ENCODE measurements around the gene HLA-B.

HLA-B gene

DNA sequence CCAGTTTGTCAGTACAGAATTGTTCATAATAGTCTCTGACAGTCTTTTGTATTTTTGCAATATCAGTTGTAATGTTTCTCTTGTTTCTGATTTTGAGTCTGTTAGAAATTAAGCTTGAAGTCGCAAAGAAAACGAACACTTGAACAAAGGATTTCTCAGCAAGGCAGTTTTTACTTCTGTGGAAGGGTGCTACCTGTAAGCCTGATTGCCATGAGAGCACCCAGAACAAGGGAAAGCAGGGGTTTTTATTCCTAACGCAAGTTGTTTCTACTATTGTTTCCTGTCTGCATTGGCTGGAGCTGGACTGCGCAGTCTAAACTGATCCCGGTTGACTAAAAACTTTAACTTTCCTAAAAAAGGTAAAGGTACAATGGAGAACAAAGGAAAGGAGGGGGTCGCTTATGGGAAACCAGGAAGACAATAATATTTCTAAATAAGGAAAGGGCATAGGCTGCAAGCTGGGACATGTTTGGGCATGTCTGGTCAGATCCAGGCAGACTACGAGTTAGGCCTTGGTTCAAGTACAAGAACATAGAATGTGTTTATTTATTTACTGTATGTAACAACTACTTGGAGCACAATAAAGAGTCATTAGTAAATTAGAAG is 28.5 kb downstream of the HLA-B start:
- in situ Hi-C loops (cut with HindIII; ENCODE audit: low pct_ligation_motif_present, low pct_unique_long_range_greater_than_20kb, low sequenced_read_pairs), result no loop called here
- DNase-seq, result no peak

DNA sequence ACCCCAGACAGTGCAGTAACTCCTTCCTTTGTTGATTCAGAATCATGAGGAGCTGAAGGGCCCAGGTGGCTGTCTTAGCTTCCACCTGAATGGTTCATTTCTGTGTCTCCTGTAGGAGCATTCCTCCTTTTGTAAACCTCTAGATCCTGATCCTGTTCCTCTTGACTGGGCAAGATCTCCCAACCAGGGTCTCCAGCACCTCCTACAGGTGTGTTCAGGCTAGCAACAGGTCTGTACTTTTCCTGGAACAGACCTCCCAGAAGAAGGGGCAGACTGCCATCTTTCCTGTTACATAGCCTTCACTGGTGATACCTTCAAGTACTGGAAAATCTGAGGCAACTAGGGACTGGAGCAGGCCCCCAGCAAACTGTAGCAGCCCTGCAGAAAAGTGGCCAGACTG is 35.2 kb downstream of the HLA-B start:
- in situ Hi-C loops (cut with HindIII; ENCODE audit: low pct_ligation_motif_present, low pct_unique_long_range_greater_than_20kb, low sequenced_read_pairs), result no loop called here
- no peak for DNase-seq

DNA sequence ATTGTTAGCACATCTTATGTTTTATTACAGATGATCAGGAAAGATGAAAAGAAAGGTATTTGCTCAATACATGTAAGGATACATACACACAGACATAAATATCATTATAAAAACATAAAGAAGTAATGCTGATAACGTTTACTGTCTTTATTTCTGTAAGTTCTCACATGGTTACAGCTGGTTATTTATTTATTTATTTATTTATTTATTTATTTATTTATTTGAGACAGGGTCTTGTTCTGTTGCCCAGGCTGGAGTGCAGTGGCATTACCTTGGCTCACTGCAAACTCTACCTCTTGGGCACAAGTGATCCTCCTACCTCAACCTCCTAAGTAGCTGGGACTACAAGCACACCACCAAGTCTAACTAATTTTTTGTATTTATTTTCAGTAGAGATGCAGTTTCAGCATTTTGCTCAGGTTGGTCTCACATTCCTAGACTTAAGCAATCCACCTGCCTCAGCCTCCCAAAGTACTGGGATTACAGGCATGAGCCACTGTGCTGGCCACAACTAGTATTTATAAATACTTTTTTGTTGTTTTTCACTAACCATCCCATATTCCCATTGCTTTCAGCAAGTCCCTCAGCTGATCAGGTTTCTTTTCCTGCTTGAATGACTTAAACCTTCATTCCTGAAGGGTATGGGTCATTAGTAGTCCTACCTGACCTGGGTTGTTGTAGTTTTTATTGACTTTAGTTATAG is 35.8 kb downstream of the HLA-B start:
- in situ Hi-C loops (cut with HindIII; ENCODE audit: low pct_ligation_motif_present, low pct_unique_long_range_greater_than_20kb, low sequenced_read_pairs), result no loop called here

DNA sequence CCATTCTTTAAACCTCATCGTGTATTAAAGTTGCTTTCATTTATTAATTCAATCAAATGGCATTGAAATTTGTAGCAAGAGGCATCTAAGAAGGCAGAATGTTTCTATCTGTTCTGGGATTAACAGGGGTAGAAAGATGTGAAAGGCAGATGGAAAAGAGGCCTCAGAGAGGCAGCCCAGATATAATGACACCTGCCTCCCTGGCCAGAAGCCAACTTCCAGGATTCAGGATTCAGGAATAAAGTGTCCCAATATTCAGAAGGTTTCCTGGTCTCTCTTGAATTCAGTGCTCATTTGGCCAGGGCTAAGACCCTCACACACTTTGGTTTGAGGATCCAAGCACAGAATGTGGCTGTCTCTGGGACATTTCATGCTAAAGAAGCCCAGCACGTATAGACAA is 39.9 kb downstream of the HLA-B start:
- DNase-seq, result no peak
- in situ Hi-C loops (cut with HindIII; ENCODE audit: low pct_ligation_motif_present, low pct_unique_long_range_greater_than_20kb, low sequenced_read_pairs), result no loop called here

More for the DNA sequence above, 35.8 kb downstream of the HLA-B start:
- no peak for DNase-seq

DNA sequence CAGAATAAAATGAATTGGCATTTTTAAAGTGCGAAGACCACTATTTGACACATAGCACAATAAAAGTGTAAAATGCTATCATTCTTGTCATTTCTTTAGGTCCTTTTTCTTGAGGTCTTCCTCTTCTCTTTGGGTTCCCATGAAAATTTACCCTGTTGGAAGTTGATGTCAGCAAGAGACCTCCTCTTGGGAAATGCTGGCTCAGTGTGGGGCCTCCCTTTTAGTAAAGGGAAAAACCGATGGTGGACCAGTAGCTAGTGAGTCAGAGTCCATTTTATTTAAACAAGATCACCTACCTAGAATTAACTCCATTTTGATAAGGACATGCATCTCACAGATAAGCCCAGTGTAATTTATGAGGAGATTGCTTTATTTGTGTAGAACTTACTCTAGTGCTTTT is 47.3 kb downstream of the HLA-B start:
- in situ Hi-C loops (cut with HindIII; ENCODE audit: low pct_ligation_motif_present, low pct_unique_long_range_greater_than_20kb, low sequenced_read_pairs), result no loop called here

DNA sequence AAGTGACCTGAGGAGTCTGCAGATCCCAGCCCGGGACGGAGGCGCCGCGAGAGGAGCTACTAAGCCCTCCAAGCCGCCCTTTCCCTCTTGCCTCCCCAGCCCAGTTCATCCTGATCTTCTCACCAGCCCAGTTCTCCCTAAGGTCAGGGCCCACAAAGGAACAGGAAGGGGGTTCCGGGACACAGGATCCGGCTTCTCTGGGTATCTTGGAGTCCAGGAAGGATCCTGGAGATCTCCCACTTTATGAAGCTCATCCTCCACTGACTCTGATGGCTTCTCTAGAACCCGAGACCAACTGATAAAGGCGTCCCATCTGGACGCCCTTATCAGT is 48.2 kb downstream of the HLA-B start:
- in situ Hi-C loops (cut with HindIII; ENCODE audit: low pct_ligation_motif_present, low pct_unique_long_range_greater_than_20kb, low sequenced_read_pairs), result no loop called here
- no peak for DNase-seq

More for the DNA sequence above, 47.3 kb downstream of the HLA-B start:
- no peak for DNase-seq

DNA sequence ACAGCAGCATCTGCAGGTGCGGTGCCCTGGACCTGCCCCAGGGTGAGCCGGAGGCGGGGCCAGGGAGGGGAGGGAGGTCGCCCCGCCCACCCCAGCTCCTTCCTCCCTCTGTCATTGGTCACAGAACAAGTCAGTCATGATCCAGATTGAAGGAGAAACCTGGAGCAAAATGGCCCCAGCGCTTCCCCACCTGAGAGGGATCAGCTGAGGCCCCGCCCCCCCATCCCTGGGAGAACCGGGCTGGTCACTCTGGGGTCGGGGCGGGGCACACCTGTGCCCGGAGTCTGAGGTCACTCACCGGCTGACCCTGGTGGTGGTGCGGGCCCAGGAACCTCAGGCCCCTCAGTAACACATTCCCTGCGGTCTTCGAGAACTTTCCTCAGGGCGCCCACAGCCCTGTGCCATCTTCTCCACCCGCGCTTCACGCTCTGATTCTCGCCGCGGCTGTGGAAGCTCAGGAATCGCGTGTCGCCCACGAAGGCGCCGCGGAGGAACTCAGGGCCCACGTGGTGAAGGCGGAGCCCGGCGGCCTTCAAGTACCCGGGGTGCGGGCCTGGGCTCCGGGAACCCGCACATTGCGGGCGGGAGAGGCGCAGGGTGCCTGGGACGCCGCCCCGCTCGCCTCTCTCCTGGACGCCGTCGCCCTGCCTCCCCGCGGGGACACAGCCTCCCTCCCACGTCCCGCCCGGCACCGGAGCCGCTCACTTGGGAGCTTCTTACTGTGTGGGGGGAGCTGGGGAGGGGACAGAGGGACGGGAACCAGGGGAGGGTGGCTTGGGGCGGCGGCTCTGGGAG is 48.7 kb downstream of the HLA-B start:
- in situ Hi-C loops (cut with HindIII; ENCODE audit: low pct_ligation_motif_present, low pct_unique_long_range_greater_than_20kb, low sequenced_read_pairs), result no loop called here
- DNase-seq, result no peak

DNA sequence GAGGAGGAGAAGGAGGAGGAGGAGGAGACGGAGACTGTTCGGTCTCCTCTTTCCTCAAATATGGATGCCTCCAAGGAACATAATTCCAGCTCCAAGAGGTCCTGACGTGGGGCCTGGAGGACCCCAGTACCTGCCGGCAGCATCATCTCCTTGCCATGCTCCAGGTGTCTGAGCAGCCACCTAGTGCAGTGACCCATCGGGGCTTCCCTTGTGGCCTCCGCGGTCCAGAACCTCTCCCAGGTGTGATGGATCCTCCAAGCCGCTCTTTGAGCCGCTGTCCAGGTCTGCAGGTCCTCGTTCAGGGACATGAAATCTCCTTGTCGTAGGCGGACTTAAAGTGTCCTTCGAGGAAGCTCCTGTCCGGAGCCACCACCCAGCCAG is 49.3 kb downstream of the HLA-B start:
- no peak for DNase-seq
- in situ Hi-C loops (cut with HindIII; ENCODE audit: low pct_ligation_motif_present, low pct_unique_long_range_greater_than_20kb, low sequenced_read_pairs), result no loop called here

DNA sequence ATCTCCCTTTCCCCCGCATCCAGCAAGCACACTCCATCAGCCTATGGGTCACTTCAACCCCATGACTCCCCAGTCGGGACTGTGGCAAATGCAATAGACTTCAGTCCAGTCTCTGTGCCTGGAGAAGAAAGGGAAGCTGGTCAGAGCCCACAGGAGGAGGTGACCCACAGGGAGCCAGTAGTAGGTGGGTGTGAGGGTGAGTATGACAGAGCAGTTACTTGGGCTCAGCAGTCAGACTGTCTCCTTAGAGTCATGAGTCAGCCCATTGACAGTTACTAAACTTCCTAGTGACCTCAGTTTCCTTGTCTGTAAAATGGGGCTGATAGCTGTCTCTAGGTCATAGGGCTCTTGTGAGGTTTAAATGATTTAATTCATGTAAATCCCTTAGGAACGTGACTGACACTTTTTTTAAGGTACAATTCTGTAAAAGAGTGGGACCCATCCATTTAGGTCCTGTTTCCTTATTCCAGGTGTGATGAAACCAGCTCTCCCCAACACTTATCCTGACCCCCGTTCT is 51.2 kb downstream of the HLA-B start:
- in situ Hi-C loops (cut with HindIII; ENCODE audit: low pct_ligation_motif_present, low pct_unique_long_range_greater_than_20kb, low sequenced_read_pairs), result no loop called here
- no peak for DNase-seq

DNA sequence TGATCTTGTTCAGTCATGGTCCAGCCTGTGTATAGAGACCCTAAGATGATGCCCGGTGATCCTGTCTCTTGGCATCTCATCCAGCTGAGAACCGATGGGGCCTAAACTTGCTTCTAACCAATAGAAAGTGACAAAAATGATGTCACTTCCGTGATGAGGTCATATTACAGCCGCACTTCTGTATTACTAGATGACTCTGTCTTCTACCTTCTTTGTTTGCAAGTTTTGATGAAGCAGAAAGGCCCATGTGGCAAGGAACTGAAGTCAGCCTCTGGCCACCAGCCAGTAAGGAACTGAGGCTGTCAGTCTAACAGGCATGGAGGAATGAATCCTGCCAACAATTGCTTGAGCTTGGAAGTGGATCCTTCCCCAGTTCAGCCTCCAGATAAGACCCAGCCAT is 52.3 kb downstream of the HLA-B start:
- no peak for DNase-seq
- in situ Hi-C loops (cut with HindIII; ENCODE audit: low pct_ligation_motif_present, low pct_unique_long_range_greater_than_20kb, low sequenced_read_pairs), result no loop called here
